ENCODE data around the gene KCNMA1. TPM values are rescaled to one million over a fixed set of nuclear protein-coding genes. Genes with fewer than 3 reads are reported as not detected.

The KCNMA1 gene
- total and polyA plus RNA-seq, 7 donors = 15.3 to 427 (median 256) TPM

GRCh38 chr10:77625379-77625778 is 12.2 kb downstream of the KCNMA1 start:
- Histone ChIP-seq H3K36me3 (no peaks in the 10 kb centered on the region), H3K27ac (peak overlapping the region; percentile 31 to 93 (median 70)), H3K4me3 (no peak overlapping the region), H3K27me3 (no peaks in the 10 kb centered on the region), H3K4me1 (peaks cover 0 to 93% (median 86%) of the 10 kb centered on the region in 4 donors), H3K9me3 (no peaks in the 10 kb centered on the region)
- DNase-seq = no peak
- TF ChIP-seq EP300 (IDR thresholded peaks at IDR 0.05) (no peak), POLR2A (IDR thresholded peaks at IDR 0.05) (no peak), POLR2AphosphoS5 (IDR thresholded peaks at IDR 0.05) (peak in 1 of 4 donors; percentile 33)
- intact Hi-C loops (cut with DNase I) = no loop called here
- 79 to 80% methylated on average over 3 of the region's 3 CpGs for WGBS, 2 donors

DNA sequence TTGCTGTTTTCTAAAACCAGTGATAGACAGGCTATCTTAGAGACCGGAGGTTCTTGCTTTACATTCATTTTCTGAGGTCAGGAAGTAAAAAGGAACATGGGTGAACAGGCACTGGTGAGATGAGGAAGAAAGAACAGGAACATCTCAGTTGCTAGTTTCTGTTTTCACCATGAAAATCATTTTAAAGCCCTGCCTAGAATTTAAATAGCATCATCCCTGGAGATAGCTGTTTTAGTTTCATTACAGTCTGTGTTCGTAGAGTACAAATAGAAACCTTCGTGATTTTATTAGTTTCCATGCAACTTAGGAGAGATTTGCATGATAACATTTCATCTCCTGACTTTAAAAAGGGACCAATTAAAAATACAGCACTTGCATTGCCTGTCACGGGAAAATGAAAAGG is 14.7 kb downstream of the KCNMA1 start:
- intact Hi-C loops (cut with DNase I) = no loop called here
- 17 to 19% methylated on average over 4 of the region's 4 CpGs for WGBS, 2 donors
- Histone ChIP-seq H3K4me1 (peaks cover 0 to 81% (median 74%) of the 10 kb centered on the region in 4 donors), H3K27me3 (no peaks in the 10 kb centered on the region), H3K9me3 (no peaks in the 10 kb centered on the region), H3K27ac (peak overlapping the region; percentile 53 to 93 (median 70)), H3K4me3 (peak overlapping the region in 3 of 4 donors; percentile 4 to 12 (median 11)), H3K36me3 (no peaks in the 10 kb centered on the region)
- TF ChIP-seq EP300 (IDR thresholded peaks at IDR 0.05) (no peak), POLR2A (IDR thresholded peaks at IDR 0.05) (no peak), POLR2AphosphoS5 (IDR thresholded peaks at IDR 0.05) (peak in 1 of 4 donors; percentile 18)
- TF ChIP-seq, protein P1, sequence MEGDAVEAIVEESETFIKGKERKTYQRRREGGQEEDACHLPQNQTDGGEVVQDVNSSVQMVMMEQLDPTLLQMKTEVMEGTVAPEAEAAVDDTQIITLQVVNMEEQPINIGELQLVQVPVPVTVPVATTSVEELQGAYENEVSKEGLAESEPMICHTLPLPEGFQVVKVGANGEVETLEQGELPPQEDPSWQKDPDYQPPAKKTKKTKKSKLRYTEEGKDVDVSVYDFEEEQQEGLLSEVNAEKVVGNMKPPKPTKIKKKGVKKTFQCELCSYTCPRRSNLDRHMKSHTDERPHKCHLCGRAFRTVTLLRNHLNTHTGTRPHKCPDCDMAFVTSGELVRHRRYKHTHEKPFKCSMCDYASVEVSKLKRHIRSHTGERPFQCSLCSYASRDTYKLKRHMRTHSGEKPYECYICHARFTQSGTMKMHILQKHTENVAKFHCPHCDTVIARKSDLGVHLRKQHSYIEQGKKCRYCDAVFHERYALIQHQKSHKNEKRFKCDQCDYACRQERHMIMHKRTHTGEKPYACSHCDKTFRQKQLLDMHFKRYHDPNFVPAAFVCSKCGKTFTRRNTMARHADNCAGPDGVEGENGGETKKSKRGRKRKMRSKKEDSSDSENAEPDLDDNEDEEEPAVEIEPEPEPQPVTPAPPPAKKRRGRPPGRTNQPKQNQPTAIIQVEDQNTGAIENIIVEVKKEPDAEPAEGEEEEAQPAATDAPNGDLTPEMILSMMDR (IDR thresholded peaks at IDR 0.05) = no peak
- no peak for DNase-seq

- TF ChIP-seq, protein P1 (IDR thresholded peaks at IDR 0.05) = no peak
- TF ChIP-seq POLR2AphosphoS5 (IDR thresholded peaks at IDR 0.05) (no peak), POLR2A (IDR thresholded peaks at IDR 0.05) (no peak)
- Histone ChIP-seq H3K27me3 (no peaks in the 10 kb centered on the region), H3K9me3 (no peaks in the 10 kb centered on the region), H3K4me1 (peaks cover 0 to 77% (median 63%) of the 10 kb centered on the region in 4 donors), H3K27ac (peak overlapping the region in 3 of 4 donors; percentile 24 to 55 (median 41)), H3K4me3 (no peak overlapping the region), H3K36me3 (no peaks in the 10 kb centered on the region)
- intact Hi-C loops (cut with DNase I) = no loop called here
- DNase-seq = no peak
- WGBS, 2 donors = 85 to 89% methylated on average over 6 of the region's 6 CpGs
Observed at GRCh38 chr10:77620731-77621130, 16.9 kb downstream of the KCNMA1 start.

GRCh38 chr10:77619964-77620703 is 17.5 kb downstream of the KCNMA1 start:
- no peaks in the 10 kb centered on the region for H3K9me3 ChIP-seq
- H3K27ac ChIP-seq = peak overlapping the region in 3 of 4 donors; percentile 24 to 55 (median 41)
- no peak overlapping the region for H3K4me3 ChIP-seq
- no peaks in the 10 kb centered on the region for H3K27me3 ChIP-seq
- intact Hi-C loops (cut with DNase I) = no loop called here
- no peaks in the 10 kb centered on the region for H3K36me3 ChIP-seq
- DNase-seq = no peak
- no peak for TF ChIP-seq POLR2AphosphoS5 (IDR thresholded peaks at IDR 0.05)
- TF ChIP-seq EP300 (IDR thresholded peaks at IDR 0.05) = no peak
- TF ChIP-seq POLR2A (IDR thresholded peaks at IDR 0.05) = no peak
- TF ChIP-seq, protein P1 (IDR thresholded peaks at IDR 0.05) = no peak
- peaks cover 0 to 78% (median 63%) of the 10 kb centered on the region in 4 donors for H3K4me1 ChIP-seq
- WGBS, 2 donors = 92 to 93% methylated on average over 13 of the region's 13 CpGs

DNA sequence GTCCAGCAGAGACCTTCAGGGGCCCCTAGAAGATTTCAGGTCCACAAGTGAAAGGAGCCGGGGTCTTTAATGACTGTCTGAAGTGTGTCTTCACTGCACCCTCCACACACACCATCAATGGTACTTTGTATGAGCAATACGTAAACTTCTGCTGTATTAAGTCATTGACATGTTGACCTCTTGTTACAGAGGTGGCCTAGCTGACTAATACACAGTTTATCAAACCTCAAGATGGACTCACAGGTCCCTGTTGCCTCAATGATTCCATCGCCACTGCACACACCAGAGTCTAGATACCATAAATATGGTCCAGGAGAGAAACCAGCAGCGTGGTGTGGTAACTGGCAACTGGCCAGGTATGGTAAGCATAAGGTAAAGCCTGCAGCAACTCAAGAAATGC is 19.5 kb downstream of the KCNMA1 start:
- DNase-seq = peak; percentile 25
- Histone ChIP-seq H3K4me1 (peaks cover 0 to 84% (median 63%) of the 10 kb centered on the region in 4 donors), H3K36me3 (no peaks in the 10 kb centered on the region), H3K27me3 (no peaks in the 10 kb centered on the region), H3K27ac (no peak overlapping the region), H3K9me3 (no peaks in the 10 kb centered on the region), H3K4me3 (no peak overlapping the region)
- TF ChIP-seq, protein P1 (IDR thresholded peaks at IDR 0.05) = no peak
- no peak for TF ChIP-seq POLR2AphosphoS5 (IDR thresholded peaks at IDR 0.05)
- no peak for TF ChIP-seq EP300 (IDR thresholded peaks at IDR 0.05)
- TF ChIP-seq POLR2A (IDR thresholded peaks at IDR 0.05) = no peak
- intact Hi-C loops (cut with DNase I) = no loop called here
- 68 to 69% methylated on average over 4 of the region's 4 CpGs for WGBS, 2 donors
